ENCODE results near the gene FLT1. TPM values are rescaled to one million over a fixed set of nuclear protein-coding genes. Genes with fewer than 3 reads are reported as not detected.

FLT1 gene
- total and polyA plus RNA-seq, 9 donors, result 5.8 to 31.4 (median 9.9) TPM

- Histone ChIP-seq H3K4me1 (ENCODE audit: insufficient read depth) (no peaks in the 10 kb centered on the region), H3K9me3 (no peaks in the 10 kb centered on the region), H3K36me3 (no peaks in the 10 kb centered on the region), H3K4me3 (no peak overlapping the region), H3K27me3 (no peaks in the 10 kb centered on the region), H3K27ac (no peak overlapping the region)
- TF ChIP-seq POLR2A (IDR thresholded peaks at IDR 0.05) (no peak), CTCF (IDR thresholded peaks at IDR 0.05) (no peak), EP300 (IDR thresholded peaks at IDR 0.05) (no peak)
- intact Hi-C loops (cut with DNase I), result no loop called here
- no peak for DNase-seq
- WGBS, 3 donors, result 83 to 90% (median 88%) methylated on average over 1 of the region's 1 CpG
These were observed 20.3 kb downstream of the FLT1 start for GRCh38 chr13:28474491-28475134.

GRCh38 chr13:28473044-28473443 is 21.9 kb downstream of the FLT1 start:
- Histone ChIP-seq H3K27ac (no peak overlapping the region), H3K4me3 (no peak overlapping the region), H3K36me3 (no peaks in the 10 kb centered on the region), H3K27me3 (no peaks in the 10 kb centered on the region), H3K9me3 (no peaks in the 10 kb centered on the region), H3K4me1 (ENCODE audit: insufficient read depth) (no peaks in the 10 kb centered on the region)
- no peak for DNase-seq
- 87 to 91% (median 89%) methylated on average over 7 of the region's 7 CpGs for WGBS, 3 donors
- TF ChIP-seq EP300 (IDR thresholded peaks at IDR 0.05) (no peak), POLR2A (IDR thresholded peaks at IDR 0.05) (no peak), CTCF (IDR thresholded peaks at IDR 0.05) (no peak)
- intact Hi-C loops (cut with DNase I), result no loop called here

GRCh38 chr13:28471421-28471820 is 23.5 kb downstream of the FLT1 start:
- Histone ChIP-seq H3K27me3 (no peaks in the 10 kb centered on the region), H3K4me3 (no peak overlapping the region), H3K4me1 (ENCODE audit: insufficient read depth) (no peaks in the 10 kb centered on the region), H3K27ac (no peak overlapping the region), H3K36me3 (no peaks in the 10 kb centered on the region), H3K9me3 (no peaks in the 10 kb centered on the region)
- WGBS, 3 donors, result 88 to 91% (median 89%) methylated on average over 2 of the region's 2 CpGs
- no peak for TF ChIP-seq POLR2A (IDR thresholded peaks at IDR 0.05)
- no peak for TF ChIP-seq CTCF (IDR thresholded peaks at IDR 0.05)
- TF ChIP-seq EP300 (IDR thresholded peaks at IDR 0.05), result no peak
- intact Hi-C loops (cut with DNase I), result no loop called here
- no peak for DNase-seq

- Histone ChIP-seq H3K36me3 (no peaks in the 10 kb centered on the region), H3K27ac (no peak overlapping the region), H3K9me3 (no peaks in the 10 kb centered on the region), H3K27me3 (no peaks in the 10 kb centered on the region), H3K4me3 (no peak overlapping the region), H3K4me1 (ENCODE audit: insufficient read depth) (no peaks in the 10 kb centered on the region)
- DNase-seq, result no peak
- 67 to 73% (median 71%) methylated on average over 4 of the region's 4 CpGs for WGBS, 3 donors
- TF ChIP-seq EP300 (IDR thresholded peaks at IDR 0.05) (no peak), CTCF (IDR thresholded peaks at IDR 0.05) (no peak), POLR2A (IDR thresholded peaks at IDR 0.05) (no peak)
- intact Hi-C loops (cut with DNase I), result no loop called here
These were observed 24.6 kb downstream of the FLT1 start for GRCh38 chr13:28470296-28470695.
